Stomach (tissue), 9 donors: Measurements from ENCODE around the gene RNF5. TPM values are rescaled to one million over a fixed set of nuclear protein-coding genes. Genes with fewer than 3 reads are reported as not detected.
"Not testable (repeated sequence)": the region's sequence is repeated elsewhere in the genome, so short reads cannot be mapped to it uniquely, and the experiment has no call there.

Source experiments
- DNase-seq, 2 donors: peaks; one replicate each; pipeline versions ENCODE4 v3.0.0 to v3.0.0-alpha.2; 2013 to 2019
- H3K27ac ChIP-seq, 5 donors: fragments of 200-600 bp in 4 of 5; sonication (generic) in 4 of 5; one replicate each; pipeline ENCODE4 v1.5.1; 2013 to 2019; ENCODE audit warnings: mild to moderate bottlenecking in 1 of 5, moderate library complexity in 1 of 5
- H3K27me3 ChIP-seq, 3 donors: fragments of 200-600 bp; sonication (generic); one replicate each; pipeline ENCODE4 v1.5.1; 2017 to 2019; ENCODE audit warnings: mixed run types in 1 of 3
- H3K36me3 ChIP-seq, 4 donors: fragments of 200-600 bp; sonication (generic); 1 replicate in 3 of 4; 2 replicates in 1 of 4; pipeline ENCODE4 v1.5.1; 2016 to 2019
- H3K4me1 ChIP-seq, 4 donors: fragments of 200-600 bp; sonication (generic); one replicate each; pipeline ENCODE4 v1.5.1; 2016 to 2019
- H3K4me3 ChIP-seq, 4 donors: fragments of 200-600 bp; sonication (generic) in 3 of 4; one replicate each; pipeline ENCODE4 v1.5.1; 2016 to 2019; ENCODE audit warnings: mild to moderate bottlenecking in 1 of 4
- H3K9me3 ChIP-seq, 4 donors: fragments of 200-600 bp; sonication (generic); one replicate each; pipeline ENCODE4 v1.5.1; 2016 to 2019
- CTCF ChIP-seq, 7 experiments: fragments of 450-650 bp in 4 of 7; fragments of 200-600 bp in 3 of 7; sonication (generic) in 3 of 7; IDR thresholded peaks; one replicate each; pipeline ENCODE4 v1.5.1; 2016 to 2019; ENCODE audit warnings: antibody characterized with exemption in 7 of 7, control low read depth in 2 of 7, mild to moderate bottlenecking in 1 of 7
- EP300 ChIP-seq: sonication (generic); formaldehyde crosslinking; IDR thresholded peaks from one replicate; pipeline ENCODE4 v1.6.1; 2017; ENCODE audit warnings: antibody characterized with exemption
- POLR2A ChIP-seq, 4 donors: fragments of 450-650 bp; IDR thresholded peaks; one replicate each; pipeline ENCODE4 v1.6.1; 2016; ENCODE audit warnings: antibody characterized with exemption in 4 of 4, control low read depth in 2 of 4, mild to moderate bottlenecking in 1 of 4, moderate library complexity in 1 of 4
- POLR2AphosphoS5 ChIP-seq, 3 donors: sonication (generic); formaldehyde crosslinking; IDR thresholded peaks; one replicate each; pipeline ENCODE4 v1.6.1; 2016; ENCODE audit warnings: antibody characterized with exemption in 3 of 3
- WGBS, 5 donors: extraction: QIAGEN DNeasy Blood & Tissue Kit in 3 of 5; methylation state at CpG; one replicate each; pipeline versions ENCODE4 v1.1.5 to v1.1.7; 2013 to 2018; 5-methylcytosine and 5-hydroxymethylcytosine counted together
- intact Hi-C: fragments of 100-400 bp; cut with DNase I; formaldehyde crosslinking; loops from one replicate; pipeline ENCODE4 v1.15.1; 2023; ENCODE audit warnings: low total_unique reads
- polyA plus RNA-seq, 3 donors: library from polyadenylated mRNA; stranded (reverse); fragments of 200-250 nt; gene quantifications; one replicate each; pipeline ENCODE4 v1.2.3, GENCODE V29; 2013
- total RNA-seq, 5 donors: library from RNA; depleted of rRNA; stranded (reverse); fragments of >200 nt; gene quantifications; one replicate each; pipeline versions ENCODE4 v1.1.0 to v1.2.3, GENCODE V29; 2014 to 2016
- donor health status: healthy with polysubstance abuse.
- donor health status: Bipolar disorder and iron deficiency.
- donor health status: healthy.

RNF5 gene
- total and polyA plus RNA-seq, 8 donors, result 22.6 to 107 (median 66.0) TPM

GRCh38 chr6:32210191-32210601 is 32.0 kb downstream of the RNF5 start:
- TF ChIP-seq CTCF (IDR thresholded peaks at IDR 0.05) (no peak), EP300 (no peak), POLR2A (IDR thresholded peaks at IDR 0.05) (no peak), POLR2AphosphoS5 (IDR thresholded peaks at IDR 0.05) (no peak)
- no peak overlapping the region for H3K27ac ChIP-seq
- H3K9me3 ChIP-seq, result no peaks in the 10 kb centered on the region
- H3K36me3 ChIP-seq, result no peaks in the 10 kb centered on the region
- no peaks in the 10 kb centered on the region for H3K4me1 ChIP-seq
- WGBS, 5 donors, result 72 to 87% (median 79%) methylated on average over 5 of the region's 5 CpGs
- no peaks in the 10 kb centered on the region for H3K27me3 ChIP-seq
- no peak for DNase-seq
- intact Hi-C loops, result no loop called here
- no peak overlapping the region for H3K4me3 ChIP-seq

GRCh38 chr6:32211432-32211831 is 33.2 kb downstream of the RNF5 start:
- H3K27ac ChIP-seq, H3K4me3 ChIP-seq, H3K36me3 ChIP-seq, H3K27me3 ChIP-seq, H3K4me1 ChIP-seq, intact Hi-C loops, DNase-seq, H3K9me3 ChIP-seq: not testable (repeated sequence)
- 80 to 88% (median 85%) methylated on average over 4 of the region's 4 CpGs for whole genome bisulfite sequencing, 5 donors

GRCh38 chr6:32212076-32212760 is 34.0 kb downstream of the RNF5 start:
- Histone ChIP-seq H3K4me3 (no peak overlapping the region), H3K27me3 (no peaks in the 10 kb centered on the region), H3K4me1 (no peaks in the 10 kb centered on the region), H3K9me3 (no peaks in the 10 kb centered on the region), H3K36me3 (no peaks in the 10 kb centered on the region), H3K27ac (no peak overlapping the region)
- 76 to 90% (median 83%) methylated on average over 11 to 12 of the region's 12 CpGs for WGBS, 5 donors
- no peak for DNase-seq
- intact Hi-C loops, result no loop called here
- TF ChIP-seq EP300, result no peak
- no peak for TF ChIP-seq POLR2AphosphoS5 (IDR thresholded peaks at IDR 0.05)
- TF ChIP-seq POLR2A (IDR thresholded peaks at IDR 0.05), result no peak
- TF ChIP-seq CTCF (IDR thresholded peaks at IDR 0.05), result no peak

- Histone ChIP-seq H3K4me3 (no peak overlapping the region), H3K36me3 (no peaks in the 10 kb centered on the region), H3K4me1 (no peaks in the 10 kb centered on the region), H3K27me3 (no peaks in the 10 kb centered on the region), H3K27ac (no peak overlapping the region), H3K9me3 (no peaks in the 10 kb centered on the region)
- DNase-seq, result no peak
- intact Hi-C loops, result no loop called here
- TF ChIP-seq POLR2AphosphoS5 (IDR thresholded peaks at IDR 0.05), result no peak
- no peak for TF ChIP-seq CTCF (IDR thresholded peaks at IDR 0.05)
- TF ChIP-seq POLR2A (IDR thresholded peaks at IDR 0.05), result no peak
- no peak for TF ChIP-seq EP300
- WGBS, 5 donors, result 83 to 91% (median 88%) methylated on average over 6 of the region's 6 CpGs
These were observed 35.4 kb downstream of the RNF5 start for GRCh38 chr6:32213649-32214048.

- TF ChIP-seq POLR2AphosphoS5 (IDR thresholded peaks at IDR 0.05), result no peak
- H3K27me3 ChIP-seq, result no peaks in the 10 kb centered on the region
- intact Hi-C loops, result no loop called here
- H3K36me3 ChIP-seq, result no peaks in the 10 kb centered on the region
- no peak overlapping the region for H3K27ac ChIP-seq
- no peaks in the 10 kb centered on the region for H3K9me3 ChIP-seq
- H3K4me3 ChIP-seq, result no peak overlapping the region
- 75 to 91% (median 82%) methylated on average over 3 of the region's 3 CpGs for WGBS, 5 donors
- DNase-seq, result no peak
- no peaks in the 10 kb centered on the region for H3K4me1 ChIP-seq
These were observed 35.9 kb downstream of the RNF5 start for GRCh38 chr6:32214126-32214525.
